H9 (cell line): ENCODE results near the gene LORICRIN. TPM values are rescaled to one million over a fixed set of nuclear protein-coding genes. Genes with fewer than 3 reads are reported as not detected.

Experiments
- DNase-seq: peaks from one replicate; pipeline ENCODE4 v3.0.0-alpha.2; 2017
- H2AFZ ChIP-seq: one replicate; pipeline ENCODE4 v1.6.1; 2013; ENCODE audit warnings: mild to moderate bottlenecking, low read length, control low read depth, moderate library complexity
- H2AK5ac ChIP-seq: 2 replicates; pipeline ENCODE4 v1.6.1; 2013; ENCODE audit warnings: low read length, control low read depth, mixed read lengths; ENCODE audit not compliant: insufficient read length
- H2BK120ac ChIP-seq: one replicate; pipeline ENCODE4 v1.6.1; 2013; ENCODE audit warnings: low read depth, mild to moderate bottlenecking, low read length, control low read depth, inconsistent platforms; ENCODE audit not compliant: poor library complexity, severe bottlenecking
- H2BK12ac ChIP-seq: 2 replicates; pipeline ENCODE4 v1.6.1; 2013; ENCODE audit warnings: low read length, control low read depth, mixed read lengths, low read depth; ENCODE audit not compliant: insufficient read length
- H2BK15ac ChIP-seq: 2 replicates; pipeline ENCODE4 v1.6.1; 2013; ENCODE audit warnings: low read depth, low read length, control low read depth
- H2BK20ac ChIP-seq: one replicate; pipeline ENCODE4 v1.6.1; 2013; ENCODE audit warnings: low read depth, mild to moderate bottlenecking, low read length, control low read depth, inconsistent platforms; ENCODE audit not compliant: poor library complexity, severe bottlenecking
- H2BK5ac ChIP-seq: 2 replicates; pipeline ENCODE4 v1.6.1; 2013; ENCODE audit warnings: low read length, control low read depth, mixed read lengths; ENCODE audit not compliant: insufficient read length
- H3K14ac ChIP-seq: 2 replicates; pipeline ENCODE4 v1.6.1; 2013; ENCODE audit warnings: low read length, control low read depth; ENCODE audit not compliant: insufficient read depth
- H3K18ac ChIP-seq: 2 replicates; pipeline ENCODE4 v1.6.1; 2013; ENCODE audit warnings: low read depth, mild to moderate bottlenecking, mixed read lengths, low read length, control low read depth; ENCODE audit not compliant: insufficient read length
- H3K23ac ChIP-seq: 2 replicates; pipeline ENCODE4 v1.6.1; 2013; ENCODE audit warnings: low read length, control low read depth, mixed read lengths, low read depth; ENCODE audit not compliant: insufficient read length
- H3K23me2 ChIP-seq: 2 replicates; pipeline ENCODE4 v1.6.1; 2013; ENCODE audit warnings: low read depth, mild to moderate bottlenecking, mixed read lengths, low read length, control low read depth; ENCODE audit not compliant: insufficient read length, poor library complexity, severe bottlenecking
- H3K27ac ChIP-seq: 2 replicates; pipeline ENCODE4 v1.5.1; 2013; ENCODE audit warnings: low read length, control low read depth, mixed read lengths, low read depth; ENCODE audit not compliant: insufficient read length
- H3K27me3 ChIP-seq: 2 replicates; pipeline ENCODE4 v1.6.1; 2013; ENCODE audit warnings: low read length, control low read depth, inconsistent platforms; ENCODE audit not compliant: insufficient read depth
- H3K4ac ChIP-seq: 2 replicates; pipeline ENCODE4 v1.6.1; 2013; ENCODE audit warnings: low read depth, mild to moderate bottlenecking, control low read depth, inconsistent platforms, low read length, moderate library complexity
- H3K4me1 ChIP-seq: 2 replicates; pipeline ENCODE4 v1.6.1; 2013; ENCODE audit warnings: low read length, control low read depth, inconsistent platforms; ENCODE audit not compliant: insufficient read depth
- H3K4me2 ChIP-seq: 2 replicates; pipeline ENCODE4 v1.6.1; 2013; ENCODE audit warnings: low read length, control low read depth, mixed read lengths; ENCODE audit not compliant: insufficient read length, insufficient read depth
- H3K56ac ChIP-seq: 2 replicates; pipeline ENCODE4 v1.6.1; 2013; ENCODE audit warnings: low read depth, mild to moderate bottlenecking, mixed read lengths, low read length, control low read depth; ENCODE audit not compliant: insufficient read length
- H3K79me1 ChIP-seq: 2 replicates; pipeline ENCODE4 v1.6.1; 2013; ENCODE audit warnings: low read depth, mild to moderate bottlenecking, moderate library complexity, low read length, control low read depth, inconsistent platforms; ENCODE audit not compliant: insufficient read depth, poor library complexity, severe bottlenecking
- H3K79me2 ChIP-seq: 2 replicates; pipeline ENCODE4 v1.6.1; 2013; ENCODE audit warnings: low read length, control low read depth, inconsistent platforms; ENCODE audit not compliant: insufficient read depth
- H3K9ac ChIP-seq: 2 replicates; pipeline ENCODE4 v1.6.1; 2013; ENCODE audit warnings: low read length, control low read depth, mixed read lengths; ENCODE audit not compliant: insufficient read length; ENCODE audit errors: extremely low read depth
- H3K9me3 ChIP-seq: one replicate; pipeline ENCODE4 v1.6.1; 2013; ENCODE audit warnings: low read depth, low read length, inconsistent platforms; ENCODE audit not compliant: control insufficient read depth
- H3T11ph ChIP-seq: one replicate; pipeline ENCODE4 v1.6.1; 2013; ENCODE audit warnings: mild to moderate bottlenecking, low read length, control low read depth, inconsistent platforms
- H4K20me1 ChIP-seq: one replicate; pipeline ENCODE4 v1.6.1; 2013; ENCODE audit not compliant: control insufficient read depth, insufficient read length, insufficient read depth
- H4K5ac ChIP-seq: 2 replicates; pipeline ENCODE4 v1.6.1; 2013; ENCODE audit warnings: low read depth, mild to moderate bottlenecking, mixed read lengths, low read length, control low read depth; ENCODE audit not compliant: insufficient read length
- H4K8ac ChIP-seq: replicated peaks from 2 replicates; pipeline ENCODE4 v1.6.1; 2013; ENCODE audit warnings: low read length, control low read depth, mixed read lengths, low read depth; ENCODE audit not compliant: insufficient read length
- H4K91ac ChIP-seq: 2 replicates; pipeline ENCODE4 v1.6.1; 2013; ENCODE audit warnings: low read depth, mild to moderate bottlenecking, moderate library complexity, mixed read lengths, low read length, control low read depth; ENCODE audit not compliant: insufficient read length
- H3K27ac Mint-ChIP-seq, 3 experiments: 2 replicates in 2 of 3; 3 replicates in 1 of 3; pipeline ENCODE4 v1.8.0; 2020 to 2021; ENCODE audit warnings: mixed read lengths in 3 of 3, mild to moderate bottlenecking in 1 of 3, moderate library complexity in 1 of 3
- H3K27me3 Mint-ChIP-seq: 2 replicates; pipeline ENCODE4 v1.8.0; 2021; ENCODE audit warnings: low read depth, mild to moderate bottlenecking, moderate library complexity, mixed read lengths
- H3K36me3 Mint-ChIP-seq, 3 experiments: 2 replicates in 2 of 3; 3 replicates in 1 of 3; pipeline ENCODE4 v1.8.0; 2020 to 2021; ENCODE audit warnings: low read depth in 3 of 3, mixed read lengths in 3 of 3; ENCODE audit not compliant: insufficient read depth in 1 of 3
- H3K4me1 Mint-ChIP-seq, 2 experiments: 2 replicates each; pipeline ENCODE4 v1.8.0; 2020; ENCODE audit warnings: mixed read lengths in 2 of 2
- H3K4me3 Mint-ChIP-seq, 2 experiments: 2 replicates in 1 of 2; 3 replicates in 1 of 2; pipeline ENCODE4 v1.8.0; 2020 to 2021; ENCODE audit warnings: mild to moderate bottlenecking in 2 of 2, mixed read lengths in 2 of 2, moderate library complexity in 1 of 2
- H3K9me3 Mint-ChIP-seq, 2 experiments: 2 replicates in 1 of 2; 3 replicates in 1 of 2; pipeline ENCODE4 v1.8.0; 2020; ENCODE audit warnings: mild to moderate bottlenecking in 2 of 2, mixed read lengths in 2 of 2, moderate library complexity in 1 of 2
- WGBS: extraction: QIAGEN DNeasy Blood & Tissue Kit; methylation state at CpG from one replicate; pipeline ENCODE4 v1.1.7; 2013; ENCODE audit warnings: missing lambda C conversion rate, low lambda C conversion rate, mixed read lengths; ENCODE audit not compliant: insufficient read length; ENCODE audit errors: extremely low coverage; 5-methylcytosine and 5-hydroxymethylcytosine counted together
- total RNA-seq: library from RNA; stranded (reverse); gene quantifications from 2 replicates; pipeline ENCODE4 v1.2.1, GENCODE V29; 2021
- TF ChIP-seq, protein P1 (sequence below): fragments of 200-600 bp; sonication (generic); conservative IDR thresholded peaks from 3 replicates; pipeline ENCODE4 v1.8.0; 2021; ENCODE audit warnings: antibody characterized with exemption, mild to moderate bottlenecking

LORICRIN gene
- total RNA-seq, 1 experiment from 2014 or later, result not detected

DNA sequence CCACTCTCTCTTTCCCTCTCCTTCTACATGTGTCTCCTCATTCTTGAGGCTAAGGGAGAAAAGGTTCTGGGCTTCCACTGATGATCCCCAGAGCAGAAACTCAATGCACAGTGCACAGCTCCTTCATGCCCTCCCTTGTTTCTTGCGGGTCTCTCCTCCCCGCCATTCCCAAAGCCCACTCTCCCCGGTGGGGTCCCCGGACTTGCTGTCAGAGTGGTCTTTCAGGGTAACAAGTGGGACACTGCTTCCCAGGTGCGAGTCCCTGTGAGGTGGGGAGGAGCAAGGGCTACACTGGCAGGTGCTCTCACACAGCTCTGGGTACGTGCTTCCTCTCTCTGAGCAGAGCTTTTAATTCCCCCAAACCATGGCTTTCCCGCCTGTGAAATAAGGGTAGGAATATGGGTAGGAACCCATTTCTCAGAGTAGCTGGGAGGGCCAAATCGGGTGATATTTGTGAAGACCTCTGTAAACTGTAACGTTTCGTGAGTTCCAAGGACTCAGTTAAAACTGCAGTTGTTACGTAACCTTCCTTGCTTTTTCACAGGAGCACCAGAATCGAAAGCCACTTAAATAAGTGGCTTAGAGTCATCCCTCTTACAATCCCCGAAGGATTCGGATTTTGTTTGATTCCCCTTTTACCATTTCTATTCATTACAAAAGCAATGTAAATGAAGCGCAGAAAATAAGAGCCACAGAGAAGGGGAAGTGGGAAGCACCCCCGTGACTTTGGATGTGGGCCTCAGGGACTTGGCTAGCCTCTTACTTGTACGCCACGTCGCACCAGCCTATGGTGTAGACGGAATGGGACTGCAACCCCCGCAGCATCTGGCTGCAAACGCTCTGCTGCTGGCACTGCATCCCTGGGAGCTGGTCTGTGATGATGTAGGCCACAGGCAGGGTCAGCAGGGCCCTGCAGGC is 47.1 kb downstream of the LORICRIN start:
- Histone ChIP-seq H4K8ac (no peak overlapping the region), H3K4me1 (no peaks in the 10 kb centered on the region; the same call in 1 of the 2 replicates), H3T11ph (no peak overlapping the region), H4K91ac (no peak overlapping the region), H2BK12ac (no peak overlapping the region), H2BK20ac (no peak overlapping the region), H3K9me3 (no peaks in the 10 kb centered on the region), H3K56ac (no peak overlapping the region), H3K23me2 (no peaks in the 10 kb centered on the region), H2BK15ac (no peak overlapping the region), H3K4me2 (no peak overlapping the region), H2AK5ac (no peak overlapping the region), H4K20me1 (no peaks in the 10 kb centered on the region), H2BK5ac (no peak overlapping the region), H3K14ac (no peak overlapping the region), H3K79me2 (no peaks in the 10 kb centered on the region), H3K9ac (no peak overlapping the region), H3K18ac (no peak overlapping the region), H3K27ac (no peak overlapping the region), H2BK120ac (no peak overlapping the region), H3K27me3 (no peaks in the 10 kb centered on the region), H3K23ac (no peak overlapping the region), H3K79me1 (no peaks in the 10 kb centered on the region), H4K5ac (no peak overlapping the region), H3K4ac (no peak overlapping the region), H2AFZ (no peak overlapping the region)
- no peaks in the 10 kb centered on the region; a peak in 1 of 7 replicates for H3K36me3 Mint-ChIP-seq
- no CpG with 5 or more reads among the region's 22 CpGs for WGBS
- TF ChIP-seq, protein P1, sequence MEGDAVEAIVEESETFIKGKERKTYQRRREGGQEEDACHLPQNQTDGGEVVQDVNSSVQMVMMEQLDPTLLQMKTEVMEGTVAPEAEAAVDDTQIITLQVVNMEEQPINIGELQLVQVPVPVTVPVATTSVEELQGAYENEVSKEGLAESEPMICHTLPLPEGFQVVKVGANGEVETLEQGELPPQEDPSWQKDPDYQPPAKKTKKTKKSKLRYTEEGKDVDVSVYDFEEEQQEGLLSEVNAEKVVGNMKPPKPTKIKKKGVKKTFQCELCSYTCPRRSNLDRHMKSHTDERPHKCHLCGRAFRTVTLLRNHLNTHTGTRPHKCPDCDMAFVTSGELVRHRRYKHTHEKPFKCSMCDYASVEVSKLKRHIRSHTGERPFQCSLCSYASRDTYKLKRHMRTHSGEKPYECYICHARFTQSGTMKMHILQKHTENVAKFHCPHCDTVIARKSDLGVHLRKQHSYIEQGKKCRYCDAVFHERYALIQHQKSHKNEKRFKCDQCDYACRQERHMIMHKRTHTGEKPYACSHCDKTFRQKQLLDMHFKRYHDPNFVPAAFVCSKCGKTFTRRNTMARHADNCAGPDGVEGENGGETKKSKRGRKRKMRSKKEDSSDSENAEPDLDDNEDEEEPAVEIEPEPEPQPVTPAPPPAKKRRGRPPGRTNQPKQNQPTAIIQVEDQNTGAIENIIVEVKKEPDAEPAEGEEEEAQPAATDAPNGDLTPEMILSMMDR, result no peak
- no peak overlapping the region for H3K27ac Mint-ChIP-seq
- H3K4me3 Mint-ChIP-seq, result no peak overlapping the region
- peaks cover 4% of the 10 kb centered on the region for H3K27me3 Mint-ChIP-seq
- H3K4me1 Mint-ChIP-seq, result peaks cover 10 to 15% of the 10 kb centered on the region in 2 experiments
- DNase-seq, result no peak
- peaks cover 0 to 11% of the 10 kb centered on the region in 2 experiments; a peak in 1 of 5 replicates for H3K9me3 Mint-ChIP-seq
